Mucosa of descending colon (tissue), 3 donors: Measurements from ENCODE around the gene CCDC136. TPM values are rescaled to one million over a fixed set of nuclear protein-coding genes. Genes with fewer than 3 reads are reported as not detected.
A peak's percentile ranks its signal among the peaks of the same experiment; 100 is the strongest.

Source experiments
- ATAC-seq: fragments of 200-7000 bp; cut with Tn5 transposase; one replicate; pipeline ENCODE4 v1.9.1; 2020; ENCODE audit warnings: mild to moderate bottlenecking, moderate library complexity
- DNase-seq, 3 donors: peaks; one replicate each; pipeline ENCODE4 v3.0.0-alpha.2; 2020
- H3K36me3 ChIP-seq: fragments of 200-600 bp; one replicate; pipeline ENCODE4 v1.8.0; 2021; ENCODE audit warnings: low read depth, mild to moderate bottlenecking
- H3K4me1 ChIP-seq: fragments of 200-600 bp; one replicate; pipeline ENCODE4 v1.8.0; 2021; ENCODE audit warnings: low read depth, mild to moderate bottlenecking
- H3K4me3 ChIP-seq: fragments of 200-600 bp; one replicate; pipeline ENCODE4 v1.8.0; 2021; ENCODE audit warnings: mild to moderate bottlenecking
- H3K9me3 ChIP-seq: fragments of 200-600 bp; one replicate; pipeline ENCODE4 v1.8.0; 2021; ENCODE audit warnings: mild to moderate bottlenecking
- CTCF ChIP-seq: fragments of 200-600 bp; IDR thresholded peaks from one replicate; pipeline ENCODE4 v1.8.0; 2022; ENCODE audit warnings: antibody characterized with exemption, mild to moderate bottlenecking
- intact Hi-C, 2 donors: fragments of 100-400 bp; cut with DNase I in 1 of 2; cut with micrococcal nuclease in 1 of 2; formaldehyde crosslinking; loops; one replicate each; pipeline versions ENCODE4 v1.11.0 to v1.11.1; 2022; cut with DNase I, micrococcal nuclease
- total RNA-seq, 3 donors: library from RNA; stranded (reverse); fragmentation: NEBNext Ultra II Directional in 2 of 3; extraction: Animal tissue kit (Norgen Biotek cat#: 25700) in 2 of 3; gene quantifications; one replicate each; pipeline versions ENCODE4 v1.2.1 to v1.2.4, GENCODE V29; 2021 to 2023
- donor health status: DM: no; HTN: no; CAD: no; lungs with moderate emphysema.
- donor health status: DM: no; HTN: no; CAD: no.
- donor health status: DM: no; HTN: yes; CAD: no.

CCDC136 gene
- total RNA-seq, 3 donors from 2014 or later, result 2.1 to 37.7 (median 4.1) TPM

- Histone ChIP-seq H3K4me1 (peaks cover 10% of the 10 kb centered on the region), H3K36me3 (no peaks in the 10 kb centered on the region), H3K9me3 (no peaks in the 10 kb centered on the region), H3K4me3 (no peak overlapping the region)
- ATAC-seq (peak; percentile 23), DNase-seq (no peak)
- intact Hi-C loops, result no loop called here
- no peak for TF ChIP-seq CTCF
Observed at GRCh38 chr7:128827248-128827958, 35.6 kb downstream of the CCDC136 start.

GRCh38 chr7:128827971-128828711 lies 36.4 kb downstream of the CCDC136 start:
- H3K4me1 ChIP-seq, result peaks cover 13% of the 10 kb centered on the region
- no peak for TF ChIP-seq CTCF
- no peak for ATAC-seq
- no peaks in the 10 kb centered on the region for H3K36me3 ChIP-seq
- no peak overlapping the region for H3K4me3 ChIP-seq
- no peaks in the 10 kb centered on the region for H3K9me3 ChIP-seq
- DNase-seq, result no peak
- intact Hi-C loops, result no loop called here

GRCh38 chr7:128829391-128830166 lies 37.8 kb downstream of the CCDC136 start:
- DNase-seq (no peak), ATAC-seq (no peak)
- H3K36me3 ChIP-seq, result no peaks in the 10 kb centered on the region
- intact Hi-C loops, result no loop called here
- H3K4me3 ChIP-seq, result no peak overlapping the region
- H3K4me1 ChIP-seq, result peaks cover 13% of the 10 kb centered on the region
- no peak for TF ChIP-seq CTCF
- no peaks in the 10 kb centered on the region for H3K9me3 ChIP-seq

- Histone ChIP-seq H3K36me3 (no peaks in the 10 kb centered on the region), H3K4me1 (peaks cover 13% of the 10 kb centered on the region), H3K4me3 (no peak within 1 kb of the TSS), H3K9me3 (no peaks in the 10 kb centered on the region)
- ATAC-seq (peak; percentile 51), DNase-seq (peak in 1 of 3 donors; percentile 63)
- TF ChIP-seq CTCF, result no peak
- intact Hi-C loops, result no loop called here
Observed at GRCh38 chr7:128830231-128831177, 38.7 kb downstream of the CCDC136 start, which contains the start of gene FLNC. Gene FLNC (plus strand): TSS chr7:128830406. CDS start chr7:128830638, 232 bp downstream.
